DMS 273 (cell line): Measurements from ENCODE around the gene AMH.
A peak's percentile ranks its signal among the peaks of the same experiment; 100 is the strongest.

Experiments
- DNase-seq: peaks from one replicate; lab custom pipeline; 2025; ENCODE audit not compliant: unreplicated experiment; lab: John Stamatoyannopoulos, UW

The AMH gene

GRCh38 chr19:2221250-2221831 is 27.8 kb upstream of the AMH start:
- DNase-seq, result no peak

GRCh38 chr19:2221918-2222317 is 27.2 kb upstream of the AMH start:
- DNase-seq, result no peak

GRCh38 chr19:2223391-2223790 is 25.7 kb upstream of the AMH start:
- no peak for DNase-seq

GRCh38 chr19:2223959-2224358 is 25.2 kb upstream of the AMH start:
- no peak for DNase-seq

- DNase-seq, result no peak
Observed at GRCh38 chr19:2224754-2225349, 24.3 kb upstream of the AMH start.

- no peak for DNase-seq
Observed at GRCh38 chr19:2225415-2226050, 23.6 kb upstream of the AMH start.

GRCh38 chr19:2226051-2226839 is 22.9 kb upstream of the AMH start:
- DNase-seq, result no peak

- no peak for DNase-seq
Observed at GRCh38 chr19:2226840-2227360, 22.2 kb upstream of the AMH start.

GRCh38 chr19:2227415-2228156 is 21.5 kb upstream of the AMH start:
- DNase-seq, result no peak

GRCh38 chr19:2228157-2229030 is 20.7 kb upstream of the AMH start:
- DNase-seq, result no peak

- no peak for DNase-seq
Observed at GRCh38 chr19:2229103-2230032, 19.8 kb upstream of the AMH start.

- DNase-seq, result no peak
Observed at GRCh38 chr19:2230033-2230531, 19.0 kb upstream of the AMH start.

- peak; percentile 43 for DNase-seq
Observed at GRCh38 chr19:2230807-2231533, 18.2 kb upstream of the AMH start.

- peak; percentile 61 for DNase-seq
Observed at GRCh38 chr19:2231621-2232221, 17.4 kb upstream of the AMH start.

- DNase-seq, result no peak
Observed at GRCh38 chr19:2232286-2233151, 16.6 kb upstream of the AMH start.

GRCh38 chr19:2233601-2234280 is 15.4 kb upstream of the AMH start:
- no peak for DNase-seq
